Panc1 (cell line): ENCODE results near the gene DAZAP2.

Experiments used
- CTCF ChIP-seq: fragments of 450-650 bp; IDR thresholded peaks from 2 replicates; pipeline ENCODE4 v1.5.1; 2017; ENCODE audit warnings: mild to moderate bottlenecking
- POLR2AphosphoS5 ChIP-seq: IDR thresholded peaks from 2 replicates; pipeline ENCODE4 v1.6.1; 2012; ENCODE audit warnings: mild to moderate bottlenecking, low read depth, low read length, moderate library complexity
- REST ChIP-seq, 2 experiments: IDR thresholded peaks; 2 replicates each; pipeline ENCODE4 v1.6.1; 2011 to 2012; ENCODE audit warnings: low read depth in 2 of 2, control low read depth in 1 of 2, low read length in 1 of 2, mild to moderate bottlenecking in 1 of 2, moderate library complexity in 1 of 2; ENCODE audit not compliant: insufficient read depth in 1 of 2
- SIN3A ChIP-seq: IDR thresholded peaks from 2 replicates; pipeline ENCODE4 v1.6.1; 2012; ENCODE audit warnings: low read depth, mild to moderate bottlenecking, low read length, moderate library complexity, borderline replicate concordance; ENCODE audit not compliant: insufficient read depth
- TCF7L2 ChIP-seq: IDR thresholded peaks from 2 replicates; pipeline ENCODE4 v1.6.1; 2011; ENCODE audit warnings: mild to moderate bottlenecking, low read depth, low read length, inconsistent platforms

- no peak for TF ChIP-seq CTCF
- no peak for TF ChIP-seq REST (IDR thresholded peaks at IDR 0.05; ENCODE audit: insufficient read depth in 1 of 2, low read depth in 2 of 2, low read length in 1 of 2)
- TF ChIP-seq POLR2AphosphoS5, result no peak
- TF ChIP-seq TCF7L2, result no peak
- no peak for TF ChIP-seq SIN3A
These were observed 27.8 kb upstream of the DAZAP2 start for GRCh38 chr12:51210690-51211395.
